Measurements from ENCODE around the gene PPP1R9A.

The PPP1R9A gene

DNA sequence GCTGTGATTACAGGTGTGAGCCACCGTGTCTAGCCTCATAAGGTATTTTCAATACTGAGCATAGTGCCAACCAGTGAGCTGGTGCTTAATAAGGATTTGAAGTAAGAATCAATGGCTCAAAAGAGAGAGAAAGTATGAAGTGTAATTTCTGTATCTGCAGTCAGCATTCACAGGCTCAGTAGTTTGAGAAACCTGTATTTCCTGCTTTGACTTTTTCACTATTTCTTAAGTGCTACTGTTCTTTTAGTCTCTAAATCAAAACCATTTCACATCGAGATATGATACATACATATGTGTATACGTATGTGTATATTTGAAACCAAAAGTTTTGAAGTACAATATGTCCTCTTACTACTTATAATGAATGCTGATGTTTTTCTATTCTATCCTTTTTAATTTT lies 189.9 kb downstream of the PPP1R9A start:
- no peak for TF ChIP-seq ARNTL (CRISPR knock-in tag; IDR thresholded peaks at IDR 0.05; ENCODE audit: borderline replicate concordance, low read depth)
- ATAC-seq = no peak

- no peak for ATAC-seq
Observed at GRCh38 chr7:95097851-95098250, 190.5 kb downstream of the PPP1R9A start.

GRCh38 chr7:95099106-95099505 lies 191.7 kb downstream of the PPP1R9A start:
- TF ChIP-seq RARB (CRISPR knock-in tag; IDR thresholded peaks at IDR 0.05) = no peak
- no peak for TF ChIP-seq ISL1 (CRISPR knock-in tag; IDR thresholded peaks at IDR 0.05)
- no peak for TF ChIP-seq PPARA (CRISPR knock-in tag; IDR thresholded peaks at IDR 0.05; ENCODE audit: borderline replicate concordance)
- TF ChIP-seq OSR1 (CRISPR knock-in tag; IDR thresholded peaks at IDR 0.05) = no peak
- no peak for TF ChIP-seq GLIS3 (CRISPR knock-in tag; IDR thresholded peaks at IDR 0.05)
- TF ChIP-seq ZFP30 (CRISPR knock-in tag; IDR thresholded peaks at IDR 0.05) = no peak
- TF ChIP-seq ESRRG (CRISPR knock-in tag; IDR thresholded peaks at IDR 0.05) = no peak
- TF ChIP-seq TOX (CRISPR knock-in tag; IDR thresholded peaks at IDR 0.05; ENCODE audit: borderline replicate concordance) = no peak
- no peak for TF ChIP-seq PATZ1 (CRISPR knock-in tag; IDR thresholded peaks at IDR 0.05; ENCODE audit: borderline replicate concordance)
- ATAC-seq = no peak

More at GRCh38 chr7:95097851-95098250, 190.5 kb downstream of the PPP1R9A start:
- TF ChIP-seq, protein P1, sequence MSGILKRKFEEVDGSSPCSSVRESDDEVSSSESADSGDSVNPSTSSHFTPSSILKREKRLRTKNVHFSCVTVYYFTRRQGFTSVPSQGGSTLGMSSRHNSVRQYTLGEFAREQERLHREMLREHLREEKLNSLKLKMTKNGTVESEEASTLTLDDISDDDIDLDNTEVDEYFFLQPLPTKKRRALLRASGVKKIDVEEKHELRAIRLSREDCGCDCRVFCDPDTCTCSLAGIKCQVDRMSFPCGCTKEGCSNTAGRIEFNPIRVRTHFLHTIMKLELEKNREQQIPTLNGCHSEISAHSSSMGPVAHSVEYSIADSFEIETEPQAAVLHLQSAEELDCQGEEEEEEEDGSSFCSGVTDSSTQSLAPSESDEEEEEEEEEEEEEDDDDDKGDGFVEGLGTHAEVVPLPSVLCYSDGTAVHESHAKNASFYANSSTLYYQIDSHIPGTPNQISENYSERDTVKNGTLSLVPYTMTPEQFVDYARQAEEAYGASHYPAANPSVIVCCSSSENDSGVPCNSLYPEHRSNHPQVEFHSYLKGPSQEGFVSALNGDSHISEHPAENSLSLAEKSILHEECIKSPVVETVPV (CRISPR knock-in tag; IDR thresholded peaks at IDR 0.05) = no peak
- TF ChIP-seq ARNTL (CRISPR knock-in tag; IDR thresholded peaks at IDR 0.05; ENCODE audit: borderline replicate concordance, low read depth) (no peak), PPARA (CRISPR knock-in tag; IDR thresholded peaks at IDR 0.05; ENCODE audit: borderline replicate concordance) (no peak), OSR1 (CRISPR knock-in tag; IDR thresholded peaks at IDR 0.05) (no peak), TOX (CRISPR knock-in tag; IDR thresholded peaks at IDR 0.05; ENCODE audit: borderline replicate concordance) (no peak), POU6F1 (CRISPR knock-in tag; IDR thresholded peaks at IDR 0.05; ENCODE audit: borderline replicate concordance, low read depth) (no peak), ZNF70 (CRISPR knock-in tag; IDR thresholded peaks at IDR 0.05) (no peak), ZNF8 (CRISPR knock-in tag; IDR thresholded peaks at IDR 0.05) (no peak)
- TF ChIP-seq, protein P2, sequence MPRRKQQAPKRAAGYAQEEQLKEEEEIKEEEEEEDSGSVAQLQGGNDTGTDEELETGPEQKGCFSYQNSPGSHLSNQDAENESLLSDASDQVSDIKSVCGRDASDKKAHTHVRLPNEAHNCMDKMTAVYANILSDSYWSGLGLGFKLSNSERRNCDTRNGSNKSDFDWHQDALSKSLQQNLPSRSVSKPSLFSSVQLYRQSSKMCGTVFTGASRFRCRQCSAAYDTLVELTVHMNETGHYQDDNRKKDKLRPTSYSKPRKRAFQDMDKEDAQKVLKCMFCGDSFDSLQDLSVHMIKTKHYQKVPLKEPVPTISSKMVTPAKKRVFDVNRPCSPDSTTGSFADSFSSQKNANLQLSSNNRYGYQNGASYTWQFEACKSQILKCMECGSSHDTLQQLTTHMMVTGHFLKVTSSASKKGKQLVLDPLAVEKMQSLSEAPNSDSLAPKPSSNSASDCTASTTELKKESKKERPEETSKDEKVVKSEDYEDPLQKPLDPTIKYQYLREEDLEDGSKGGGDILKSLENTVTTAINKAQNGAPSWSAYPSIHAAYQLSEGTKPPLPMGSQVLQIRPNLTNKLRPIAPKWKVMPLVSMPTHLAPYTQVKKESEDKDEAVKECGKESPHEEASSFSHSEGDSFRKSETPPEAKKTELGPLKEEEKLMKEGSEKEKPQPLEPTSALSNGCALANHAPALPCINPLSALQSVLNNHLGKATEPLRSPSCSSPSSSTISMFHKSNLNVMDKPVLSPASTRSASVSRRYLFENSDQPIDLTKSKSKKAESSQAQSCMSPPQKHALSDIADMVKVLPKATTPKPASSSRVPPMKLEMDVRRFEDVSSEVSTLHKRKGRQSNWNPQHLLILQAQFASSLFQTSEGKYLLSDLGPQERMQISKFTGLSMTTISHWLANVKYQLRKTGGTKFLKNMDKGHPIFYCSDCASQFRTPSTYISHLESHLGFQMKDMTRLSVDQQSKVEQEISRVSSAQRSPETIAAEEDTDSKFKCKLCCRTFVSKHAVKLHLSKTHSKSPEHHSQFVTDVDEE (CRISPR knock-in tag; IDR thresholded peaks at IDR 0.05) = no peak

DNA sequence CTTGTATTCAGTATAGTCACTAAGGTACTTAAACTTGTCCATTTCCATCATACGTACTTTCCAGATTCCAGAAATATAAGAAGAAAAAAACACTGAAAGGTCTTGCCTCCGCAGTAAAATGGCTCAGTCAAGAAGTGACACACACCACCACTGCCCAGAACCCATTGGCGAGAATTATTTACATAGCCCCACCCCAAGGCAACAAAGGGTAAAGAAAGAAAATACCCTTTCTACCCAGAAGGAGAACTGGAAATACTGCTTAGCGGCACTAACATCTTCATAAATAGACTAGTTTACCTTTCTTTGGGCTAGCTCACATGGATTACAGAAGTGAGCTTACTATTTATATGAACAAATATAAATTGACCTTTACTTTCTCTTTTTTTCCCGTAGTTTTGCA lies 194.0 kb downstream of the PPP1R9A start:
- no peak for ATAC-seq
- no peak for TF ChIP-seq POU6F1 (CRISPR knock-in tag; IDR thresholded peaks at IDR 0.05; ENCODE audit: borderline replicate concordance, low read depth)
- TF ChIP-seq PPARA (CRISPR knock-in tag; IDR thresholded peaks at IDR 0.05; ENCODE audit: borderline replicate concordance) = no peak
- no peak for TF ChIP-seq PATZ1 (CRISPR knock-in tag; IDR thresholded peaks at IDR 0.05; ENCODE audit: borderline replicate concordance)
- TF ChIP-seq GLIS3 (CRISPR knock-in tag; IDR thresholded peaks at IDR 0.05) = no peak
- TF ChIP-seq, protein P2 (CRISPR knock-in tag; IDR thresholded peaks at IDR 0.05) = no peak
- no peak for TF ChIP-seq ISL1 (CRISPR knock-in tag; IDR thresholded peaks at IDR 0.05)
- no peak for TF ChIP-seq ESRRG (CRISPR knock-in tag; IDR thresholded peaks at IDR 0.05)
- no peak for TF ChIP-seq ZNF565 (CRISPR knock-in tag; conservative IDR thresholded peaks at IDR 0.05; ENCODE audit: low read depth)
- no peak for TF ChIP-seq TOX (CRISPR knock-in tag; IDR thresholded peaks at IDR 0.05; ENCODE audit: borderline replicate concordance)
- TF ChIP-seq ZFP3 (CRISPR knock-in tag; IDR thresholded peaks at IDR 0.05) = no peak
- TF ChIP-seq OSR1 (CRISPR knock-in tag; IDR thresholded peaks at IDR 0.05) = no peak
- no peak for TF ChIP-seq ZC3H10 (CRISPR knock-in tag; IDR thresholded peaks at IDR 0.05)
- no peak for TF ChIP-seq RARB (CRISPR knock-in tag; IDR thresholded peaks at IDR 0.05)
- TF ChIP-seq CSDC2 (CRISPR knock-in tag; IDR thresholded peaks at IDR 0.05) = no peak

All from SK-N-SH treated with all-trans-retinoic acid at 6 μM for 48 hours (cell line).